BE2C (cell line): ENCODE results near the gene MS4A6E.
"Not testable (repeated sequence)": the region's sequence is repeated elsewhere in the genome, so short reads cannot be mapped to it uniquely, and the experiment has no call there.

Source experiments
- DNase-seq: peaks from one replicate; pipeline ENCODE4 v3.0.0-alpha.2; 2020
- H3K27me3 ChIP-seq: fragments of 250-450 bp; sonication (Bioruptor Pico); 2 replicates; pipeline ENCODE4 v1.5.1; 2020; ENCODE audit warnings: mild to moderate bottlenecking
- H3K36me3 ChIP-seq: fragments of 250-450 bp; sonication (Bioruptor Pico); 2 replicates; pipeline ENCODE4 v1.5.1; 2020; ENCODE audit warnings: mild to moderate bottlenecking
- H3K4me1 ChIP-seq: fragments of 250-450 bp; sonication (Bioruptor Pico); 2 replicates; pipeline ENCODE4 v1.5.1; 2020
- H3K4me3 ChIP-seq: 2 replicates; pipeline ENCODE4 v1.5.1; 2011; ENCODE audit warnings: low read depth, low read length
- H3K9me3 ChIP-seq: fragments of 250-450 bp; sonication (Bioruptor Pico); 2 replicates; pipeline ENCODE4 v1.5.1; 2020
- TF ChIP-seq, protein P1 (sequence below): IDR thresholded peaks from 2 replicates; pipeline ENCODE4 v1.5.1; 2012; ENCODE audit warnings: mild to moderate bottlenecking, low read depth, low read length

MS4A6E gene

DNA sequence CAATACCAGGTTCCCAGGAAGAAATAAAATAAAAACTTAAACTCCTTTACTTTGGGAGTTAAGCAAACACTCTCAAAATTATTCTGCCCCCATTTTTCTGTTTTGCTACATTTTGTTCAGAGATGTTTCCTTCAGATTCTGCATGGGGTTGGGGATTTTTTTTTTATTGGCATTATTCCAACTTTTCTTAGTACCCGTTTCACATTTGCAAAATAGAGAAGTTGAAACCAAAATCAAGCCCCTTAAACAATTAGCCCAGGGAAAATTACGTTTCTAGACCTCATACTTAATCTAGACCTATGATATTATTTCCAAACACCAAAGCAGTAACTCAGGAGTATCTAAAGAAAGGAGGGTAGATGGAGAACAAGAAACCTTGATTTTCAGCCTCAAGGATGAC is 30.7 kb downstream of the MS4A6E start:
- H3K4me3 ChIP-seq: no peak overlapping the region
- no peak for DNase-seq
- H3K27me3 ChIP-seq: no peaks in the 10 kb centered on the region
- H3K4me1 ChIP-seq: no peaks in the 10 kb centered on the region
- no peaks in the 10 kb centered on the region for H3K9me3 ChIP-seq
- TF ChIP-seq, protein P1, sequence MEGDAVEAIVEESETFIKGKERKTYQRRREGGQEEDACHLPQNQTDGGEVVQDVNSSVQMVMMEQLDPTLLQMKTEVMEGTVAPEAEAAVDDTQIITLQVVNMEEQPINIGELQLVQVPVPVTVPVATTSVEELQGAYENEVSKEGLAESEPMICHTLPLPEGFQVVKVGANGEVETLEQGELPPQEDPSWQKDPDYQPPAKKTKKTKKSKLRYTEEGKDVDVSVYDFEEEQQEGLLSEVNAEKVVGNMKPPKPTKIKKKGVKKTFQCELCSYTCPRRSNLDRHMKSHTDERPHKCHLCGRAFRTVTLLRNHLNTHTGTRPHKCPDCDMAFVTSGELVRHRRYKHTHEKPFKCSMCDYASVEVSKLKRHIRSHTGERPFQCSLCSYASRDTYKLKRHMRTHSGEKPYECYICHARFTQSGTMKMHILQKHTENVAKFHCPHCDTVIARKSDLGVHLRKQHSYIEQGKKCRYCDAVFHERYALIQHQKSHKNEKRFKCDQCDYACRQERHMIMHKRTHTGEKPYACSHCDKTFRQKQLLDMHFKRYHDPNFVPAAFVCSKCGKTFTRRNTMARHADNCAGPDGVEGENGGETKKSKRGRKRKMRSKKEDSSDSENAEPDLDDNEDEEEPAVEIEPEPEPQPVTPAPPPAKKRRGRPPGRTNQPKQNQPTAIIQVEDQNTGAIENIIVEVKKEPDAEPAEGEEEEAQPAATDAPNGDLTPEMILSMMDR: no peak
- no peaks in the 10 kb centered on the region for H3K36me3 ChIP-seq

DNA sequence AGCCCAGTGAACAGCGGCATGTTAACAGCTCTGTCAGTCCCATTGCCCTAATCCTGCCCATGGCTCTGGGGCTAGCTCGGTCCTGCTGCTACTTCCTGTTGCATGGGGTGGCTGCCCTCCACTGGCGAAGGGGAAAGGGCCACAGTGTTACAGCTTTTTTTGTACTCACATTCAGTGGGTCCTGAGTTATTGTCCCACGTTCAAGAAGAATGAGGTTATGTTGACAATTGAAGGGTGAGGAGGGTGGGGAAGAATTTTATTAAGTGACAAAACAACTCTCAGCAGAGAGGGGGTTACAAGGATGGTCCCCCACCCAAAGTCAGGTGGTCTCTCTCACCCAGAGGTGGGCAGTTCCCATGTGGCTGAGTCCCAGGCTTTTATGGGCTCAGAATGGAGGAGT is 33.6 kb downstream of the MS4A6E start:
- DNase-seq: no peak
- TF ChIP-seq, protein P1: no peak
- no peaks in the 10 kb centered on the region for H3K36me3 ChIP-seq
- H3K4me1 ChIP-seq: no peaks in the 10 kb centered on the region
- H3K9me3 ChIP-seq: no peaks in the 10 kb centered on the region
- H3K4me3 ChIP-seq: no peak overlapping the region
- H3K27me3 ChIP-seq: no peaks in the 10 kb centered on the region

GRCh38 chr11:60362241-60362640 is 35.2 kb downstream of the MS4A6E start:
- no peaks in the 10 kb centered on the region for H3K27me3 ChIP-seq
- TF ChIP-seq, protein P1: no peak
- no peaks in the 10 kb centered on the region for H3K9me3 ChIP-seq
- no peak for DNase-seq
- H3K4me1 ChIP-seq: no peaks in the 10 kb centered on the region
- no peak overlapping the region for H3K4me3 ChIP-seq
- no peaks in the 10 kb centered on the region for H3K36me3 ChIP-seq

GRCh38 chr11:60363542-60364470 is 36.8 kb downstream of the MS4A6E start:
- no peaks in the 10 kb centered on the region for H3K9me3 ChIP-seq
- no peak overlapping the region for H3K4me3 ChIP-seq
- H3K27me3 ChIP-seq: no peaks in the 10 kb centered on the region
- TF ChIP-seq, protein P1: peak; percentile 57
- H3K4me1 ChIP-seq: no peaks in the 10 kb centered on the region
- DNase-seq: peak; percentile 15
- H3K36me3 ChIP-seq: no peaks in the 10 kb centered on the region

- H3K36me3 ChIP-seq, DNase-seq, H3K4me1 ChIP-seq, H3K27me3 ChIP-seq, H3K4me3 ChIP-seq, H3K9me3 ChIP-seq: not testable (repeated sequence)
Measured at GRCh38 chr11:60366262-60366904, 39.3 kb downstream of the MS4A6E start.

- H3K4me1 ChIP-seq: no peaks in the 10 kb centered on the region
- H3K36me3 ChIP-seq: no peaks in the 10 kb centered on the region
- no peak overlapping the region for H3K4me3 ChIP-seq
- H3K27me3 ChIP-seq: no peaks in the 10 kb centered on the region
- TF ChIP-seq, protein P1: no peak
- H3K9me3 ChIP-seq: no peaks in the 10 kb centered on the region
- no peak for DNase-seq
Measured at GRCh38 chr11:60367009-60367408, 40.0 kb downstream of the MS4A6E start.
